SW 1271 (cell line): ENCODE measurements around the gene POTEB3.
"Not testable (repeated sequence)": the region's sequence is repeated elsewhere in the genome, so short reads cannot be mapped to it uniquely, and the experiment has no call there.

Source experiments
- DNase-seq, 2 experiments: peaks; one replicate each; lab custom pipeline; 2025; lab: John Stamatoyannopoulos, UW

Gene POTEB3

DNA sequence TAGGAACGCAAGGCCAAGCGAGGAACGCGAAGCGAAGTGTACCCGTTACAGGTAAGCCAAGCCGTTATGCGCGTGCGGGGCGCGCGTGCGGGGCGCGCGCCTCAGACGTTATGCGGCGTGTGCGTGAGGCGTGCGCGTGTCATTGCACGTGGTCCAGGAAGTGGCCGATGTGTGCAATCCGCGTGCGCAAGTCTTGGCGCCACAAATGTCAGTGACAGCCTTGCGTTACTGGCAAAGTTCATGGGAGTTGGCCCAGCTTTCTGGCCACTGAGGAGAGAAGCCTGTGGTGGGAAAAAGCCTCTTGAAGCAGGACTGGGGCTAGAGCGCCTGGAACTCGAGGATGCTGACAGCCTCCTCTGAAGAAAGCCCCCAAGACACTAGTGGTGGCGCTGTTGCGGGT, at the start of gene POTEB3:
TSS of gene POTEB3 (minus strand) at position 101 of the 400 bp plus-strand sequence. CDS start 488 bp downstream, outside the sequence.
- DNase-seq: not testable (repeated sequence)

DNA sequence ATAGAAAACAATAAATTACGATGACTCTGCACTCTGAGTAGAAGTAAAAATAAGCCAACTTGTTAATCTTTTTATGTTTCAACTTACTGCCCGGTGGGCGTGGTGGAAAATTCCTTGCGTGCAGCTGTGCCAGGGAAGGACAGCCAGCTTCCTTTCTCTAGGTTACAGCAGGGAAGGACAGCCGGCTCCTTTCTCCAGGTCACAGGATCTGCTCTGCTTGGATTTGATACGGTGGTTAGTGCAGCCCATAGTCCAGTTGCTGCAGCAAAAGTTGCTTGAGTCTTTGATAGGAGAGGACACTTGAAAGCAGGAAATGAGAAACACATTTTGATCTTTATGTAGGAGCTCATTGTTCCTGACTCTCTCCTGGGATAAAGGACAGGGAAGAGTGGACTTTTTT, 13.4 kb upstream of the POTEB3 start:
- not testable (repeated sequence) for DNase-seq

DNA sequence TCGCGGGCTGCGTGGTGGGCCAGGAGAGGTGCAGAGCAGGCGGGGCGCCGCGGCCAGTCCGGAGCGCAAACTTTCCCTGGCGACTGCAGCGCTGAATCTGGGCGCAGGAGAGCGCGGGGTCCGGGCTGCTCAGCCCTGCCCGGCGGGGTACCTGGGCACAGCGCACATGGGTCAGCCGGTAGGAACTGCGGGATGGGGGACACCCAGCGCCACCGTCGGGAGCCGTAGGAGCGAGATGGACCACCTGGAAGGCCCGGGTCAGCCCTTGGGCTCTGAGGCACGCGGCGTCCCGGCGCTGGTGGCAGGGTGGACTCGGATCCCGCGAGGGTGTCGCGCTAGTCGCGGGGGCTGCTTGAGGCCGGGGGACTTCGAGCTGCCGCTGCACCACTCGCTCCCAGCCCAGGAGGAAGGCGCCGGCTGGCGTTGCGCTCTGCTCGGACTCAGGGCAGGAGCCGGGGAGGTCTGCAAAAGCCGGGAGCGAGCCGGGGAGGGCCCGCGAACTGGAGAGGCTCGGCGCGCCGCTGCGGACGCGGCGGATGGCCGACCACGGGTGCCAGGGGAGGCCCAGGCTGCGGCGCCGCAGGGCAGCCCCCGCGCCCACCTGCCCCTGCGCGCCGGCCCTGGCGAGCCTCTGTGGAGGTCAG, 11.7 kb upstream of the POTEB3 start:
- not testable (repeated sequence) for DNase-seq

DNA sequence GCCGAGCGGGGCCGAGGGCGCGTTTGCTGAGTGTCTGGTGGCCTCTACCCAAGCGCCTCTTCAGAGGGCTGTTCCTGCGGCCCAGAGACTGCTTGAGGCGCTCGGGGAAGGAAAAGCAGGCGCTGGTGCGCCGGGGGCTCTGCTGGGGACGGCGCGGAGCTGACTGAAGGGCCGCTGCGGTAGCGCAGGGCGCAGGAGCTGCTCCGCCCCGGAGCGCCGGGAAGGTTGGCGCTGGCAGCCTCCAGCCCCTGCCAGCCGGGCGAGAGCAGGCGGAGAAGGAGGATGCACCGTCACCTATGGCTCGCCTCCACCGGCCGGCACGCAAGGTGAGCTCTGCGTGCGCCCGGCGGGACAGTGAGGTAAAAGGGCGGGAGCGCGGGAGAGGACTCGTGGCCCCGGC, 11.2 kb upstream of the POTEB3 start:
- DNase-seq: not testable (repeated sequence)

DNA sequence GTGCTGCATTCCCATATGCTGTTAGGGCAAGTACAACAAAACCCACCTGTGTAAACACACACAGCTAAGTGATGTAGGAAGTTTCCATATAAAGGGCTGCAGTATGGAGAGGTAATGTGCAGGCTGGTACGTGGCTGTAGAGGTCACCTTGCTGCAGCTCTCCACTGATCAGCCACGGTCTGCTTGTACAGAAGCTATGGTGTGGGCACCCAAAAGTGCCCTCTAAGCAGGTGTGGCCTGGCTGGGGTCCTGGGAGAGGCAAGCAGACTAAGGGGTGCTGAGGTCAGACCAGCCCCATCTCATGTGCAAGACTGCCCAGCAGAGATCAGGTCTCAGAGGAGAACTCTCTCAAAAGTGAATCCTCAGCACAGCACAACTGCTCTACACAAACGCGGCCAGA, 32.9 kb downstream of the POTEB3 start:
- not testable (repeated sequence) for DNase-seq

DNA sequence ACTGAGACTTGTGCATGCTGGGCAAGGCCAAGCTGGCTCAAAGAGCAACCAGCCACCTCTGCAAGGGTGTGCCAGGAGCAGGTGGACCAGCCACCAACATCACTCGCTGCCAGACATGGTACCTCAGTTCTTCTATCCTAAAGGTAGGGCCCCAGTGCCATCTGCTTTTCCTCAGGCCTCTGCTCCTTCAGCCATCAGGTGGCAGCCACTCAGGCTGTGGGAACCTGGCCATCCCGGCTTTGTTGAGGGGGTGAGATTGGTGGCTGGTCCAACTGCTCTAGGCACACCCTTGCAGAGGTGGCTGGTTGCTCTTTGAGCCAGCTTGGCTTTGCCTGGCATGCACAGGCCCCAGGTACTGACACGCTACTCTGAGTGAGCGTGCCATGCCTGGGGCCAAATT, 38.8 kb downstream of the POTEB3 start:
- not testable (repeated sequence) for DNase-seq

DNA sequence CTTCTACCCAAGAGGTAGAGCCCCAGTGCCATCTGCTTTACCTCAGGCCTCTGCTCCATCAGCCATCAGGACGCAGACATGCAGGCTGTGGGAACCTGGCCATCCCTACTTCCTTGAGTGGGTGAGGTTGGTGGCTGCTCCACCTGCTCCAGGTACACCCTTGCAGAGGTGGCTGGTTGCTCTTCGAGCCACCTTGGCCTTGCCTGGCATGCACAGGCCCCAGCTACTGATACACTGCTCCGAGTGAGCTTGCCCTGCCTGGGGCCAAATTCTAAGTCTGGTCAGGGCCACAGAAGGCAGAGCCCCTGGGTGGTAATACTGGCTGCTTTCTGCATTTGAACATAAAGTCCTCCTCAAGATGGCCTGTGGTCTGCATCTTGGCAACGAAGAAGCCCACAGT, 41.2 kb downstream of the POTEB3 start:
- DNase-seq: not testable (repeated sequence)

DNA sequence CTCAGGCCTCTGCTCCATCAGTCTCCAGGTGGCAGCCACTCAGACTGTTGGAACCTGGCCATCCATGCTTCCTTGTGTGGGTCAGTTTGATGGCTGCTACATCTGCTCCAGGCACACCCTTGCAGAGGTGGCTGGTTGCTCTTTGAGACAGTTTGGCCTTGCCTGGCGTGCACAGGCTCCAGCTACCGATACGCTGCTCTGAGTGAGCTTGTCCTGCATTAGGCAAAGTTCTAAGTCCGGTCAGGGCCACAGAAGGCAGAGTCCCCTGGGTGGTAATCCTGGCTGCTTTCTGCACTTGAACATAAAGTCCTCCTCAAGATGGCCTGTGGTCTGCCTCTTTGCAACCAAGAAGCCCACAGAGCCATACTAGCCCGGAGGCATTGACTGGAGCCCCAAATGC, 41.8 kb downstream of the POTEB3 start:
- DNase-seq: not testable (repeated sequence)

DNA sequence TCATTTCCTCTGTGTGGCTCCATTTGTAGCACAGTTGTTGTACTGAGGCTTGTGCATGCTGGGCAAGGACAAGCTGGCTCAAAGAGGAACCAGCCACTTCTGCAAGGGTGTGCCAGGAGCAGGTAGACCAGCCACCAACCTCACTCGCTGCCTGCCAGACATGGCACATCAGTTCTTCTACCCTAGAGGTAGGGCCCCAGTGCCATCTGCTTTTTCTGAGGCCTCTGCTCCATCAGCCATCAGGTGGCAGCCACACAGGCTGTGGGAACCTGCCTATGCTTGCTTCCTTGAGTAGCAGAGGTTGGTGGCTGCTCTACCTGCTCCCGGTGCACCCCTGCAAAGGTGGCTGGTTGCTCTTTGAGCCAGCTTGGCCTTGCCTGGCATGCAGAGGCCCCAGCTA, 42.6 kb downstream of the POTEB3 start:
- DNase-seq: not testable (repeated sequence)

DNA sequence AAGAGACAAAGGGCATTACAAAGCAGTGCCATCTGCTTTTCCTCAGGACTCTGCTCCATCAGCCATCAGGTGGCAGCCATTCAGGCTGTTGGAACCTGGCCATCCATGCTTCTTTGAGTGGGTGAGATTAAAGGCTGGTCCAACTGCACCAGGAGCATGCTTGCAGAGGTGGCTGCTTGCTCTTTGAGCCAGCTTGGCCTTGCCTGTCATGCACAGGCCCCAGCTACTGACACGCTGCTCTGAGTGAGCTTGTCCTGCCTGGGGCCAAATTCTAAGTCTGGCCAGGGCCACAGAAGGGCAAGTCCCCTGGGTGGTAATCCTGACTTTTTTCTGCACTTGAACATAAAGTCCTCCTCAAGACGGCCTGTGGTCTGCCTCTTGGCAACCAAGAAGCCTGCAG, 43.1 kb downstream of the POTEB3 start:
- DNase-seq: not testable (repeated sequence)

DNA sequence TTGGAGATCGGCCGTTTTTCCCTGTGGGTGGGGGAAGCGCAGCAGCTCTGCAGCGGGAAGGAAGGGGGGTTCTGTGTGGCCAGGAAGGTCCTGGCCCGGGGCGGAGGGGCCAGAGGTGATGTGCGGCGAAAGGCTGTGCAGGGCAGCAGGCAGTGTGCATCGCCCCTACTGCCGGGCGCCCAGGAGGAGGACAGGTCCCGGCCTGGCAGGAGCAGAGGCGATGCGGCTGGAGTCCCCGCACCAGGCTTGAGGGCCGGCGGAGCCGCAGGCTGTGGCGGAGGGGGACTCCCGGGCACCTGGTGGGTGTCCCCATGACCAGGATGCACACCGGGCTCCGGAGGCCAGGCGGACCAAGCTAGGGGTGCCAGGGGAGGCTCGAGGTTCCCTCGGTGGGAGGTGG, 54.3 kb downstream of the POTEB3 start:
- DNase-seq: not testable (repeated sequence)

DNA sequence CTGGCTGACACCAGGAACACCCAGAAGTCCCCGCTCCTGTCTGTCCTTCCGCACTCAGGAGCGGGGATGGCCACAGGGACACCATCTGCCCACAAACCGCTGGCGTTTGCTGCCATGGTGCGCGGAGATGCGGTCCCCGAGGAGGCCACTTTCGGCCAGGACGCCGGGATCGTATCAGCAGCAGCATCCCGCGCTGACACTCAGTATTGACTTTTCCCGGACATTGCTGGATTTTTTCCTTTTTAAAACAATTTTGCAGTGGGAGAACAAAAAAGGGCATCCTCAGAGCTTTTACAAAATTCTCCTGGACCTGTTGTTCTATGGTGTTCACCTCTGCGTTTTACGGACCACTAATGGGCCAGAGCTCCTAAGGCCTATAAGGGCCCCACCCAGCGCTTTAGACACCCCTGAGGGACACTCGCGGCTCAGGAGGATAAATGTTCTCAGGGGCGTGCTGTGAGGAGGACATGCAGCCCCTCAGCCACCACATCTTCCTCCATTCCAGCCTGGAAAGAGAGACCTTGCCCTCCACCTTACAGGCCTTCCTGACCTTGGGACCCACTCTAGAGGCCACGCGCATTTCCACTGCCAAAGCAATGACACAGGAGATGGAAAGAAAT, 56.3 kb downstream of the POTEB3 start:
- not testable (repeated sequence) for DNase-seq

DNA sequence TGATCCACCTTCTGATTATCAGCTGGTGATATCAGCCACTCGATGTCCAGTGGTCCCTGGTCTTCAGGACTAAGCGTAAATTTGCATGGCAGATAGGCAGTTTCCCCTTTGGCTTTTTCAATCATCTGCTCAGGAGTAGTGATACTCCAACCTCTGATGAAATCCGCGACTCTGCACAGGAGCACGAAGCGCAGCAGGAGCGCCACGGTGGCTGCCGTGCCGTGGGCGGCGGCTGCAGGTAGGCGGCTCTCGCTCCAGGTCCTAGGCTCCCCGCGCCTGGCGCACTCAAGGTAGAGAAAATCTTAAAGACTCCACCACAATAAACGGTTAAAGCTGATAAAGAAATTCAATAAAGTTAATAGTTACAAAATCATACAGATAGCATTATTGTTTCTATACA, 66.6 kb downstream of the POTEB3 start:
- DNase-seq: not testable (repeated sequence)

DNA sequence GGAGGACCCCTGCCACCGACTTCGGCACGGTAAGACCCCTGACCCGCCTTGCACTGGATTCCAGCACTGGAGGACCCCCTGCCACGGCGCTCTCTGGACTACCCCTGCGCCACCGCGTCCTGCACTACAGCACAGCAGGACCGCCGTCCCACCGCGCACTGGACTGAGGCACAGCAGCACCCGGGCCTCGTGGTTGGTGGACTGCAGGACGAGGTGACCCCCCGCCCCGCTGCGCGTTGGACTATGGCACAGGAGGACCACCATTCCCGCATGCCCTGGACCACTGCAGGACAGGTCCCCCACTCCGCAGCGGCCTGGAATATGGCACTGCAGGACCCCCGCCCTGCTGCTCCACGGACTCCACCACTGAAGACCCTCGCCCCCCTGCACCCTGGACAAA, 71.1 kb downstream of the POTEB3 start:
- not testable (repeated sequence) for DNase-seq

DNA sequence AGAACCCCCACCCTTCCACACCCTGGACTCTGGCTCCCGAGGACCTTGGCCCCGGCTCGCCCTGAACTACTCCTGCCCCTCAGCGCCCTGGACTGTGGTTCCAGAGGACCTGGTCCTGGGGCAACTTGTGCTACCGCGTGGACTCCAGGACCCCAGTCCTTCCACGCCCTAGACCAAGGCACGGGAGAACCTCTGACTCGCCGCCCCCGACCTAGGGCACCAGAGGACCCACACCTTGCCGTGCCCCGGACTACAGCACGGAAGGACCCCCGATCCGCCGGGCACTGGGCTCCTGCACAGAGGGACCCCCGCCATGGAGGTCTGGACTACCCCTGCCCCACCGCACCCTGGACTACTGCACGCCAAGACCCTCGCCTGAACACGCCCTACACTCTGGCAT, 71.7 kb downstream of the POTEB3 start:
- DNase-seq: not testable (repeated sequence)
